Right forelimb (tissue), 1 donor: Measurements from ENCODE around the gene TRIP6.
"Not testable (repeated sequence)": the region's sequence is repeated elsewhere in the genome, so short reads cannot be mapped to it uniquely, and the experiment has no call there.

ENCODE experiments used
- DNase-seq: peaks from one replicate; pipeline ENCODE4 v3.0.0-alpha.2; 2018

Gene TRIP6

DNA sequence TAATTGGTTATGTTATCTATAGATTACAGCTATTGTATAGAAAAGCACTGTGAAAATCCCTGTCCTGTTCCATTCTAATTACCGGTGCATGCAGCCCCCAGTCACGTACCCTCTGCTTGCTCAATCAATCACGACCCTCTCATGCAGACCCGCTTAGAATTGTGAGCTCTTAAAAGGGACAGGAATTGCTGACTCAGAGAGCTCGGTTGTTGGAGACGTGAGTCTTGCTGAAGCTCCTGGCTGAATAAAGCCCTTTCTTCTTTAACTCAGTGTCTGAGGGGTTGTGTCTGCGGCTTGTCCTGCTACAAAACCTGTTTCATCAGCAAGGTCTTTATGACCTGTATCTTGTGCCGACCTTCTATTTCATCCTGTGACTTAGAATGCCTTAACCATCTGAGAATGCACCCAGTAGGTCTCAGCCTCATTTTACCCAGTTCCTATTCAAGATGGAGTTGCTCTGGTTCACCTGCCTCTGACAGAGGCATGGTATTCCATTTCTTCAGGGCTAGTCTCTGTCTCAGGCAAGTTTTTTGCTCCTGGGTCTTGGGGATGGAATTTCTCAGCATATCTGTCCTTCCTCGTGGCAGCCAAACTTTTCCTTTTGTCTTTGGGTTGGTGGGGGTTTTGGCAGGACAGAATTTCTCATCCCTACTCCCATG lies 52.7 kb downstream of the TRIP6 start:
- DNase-seq = not testable (repeated sequence)

DNA sequence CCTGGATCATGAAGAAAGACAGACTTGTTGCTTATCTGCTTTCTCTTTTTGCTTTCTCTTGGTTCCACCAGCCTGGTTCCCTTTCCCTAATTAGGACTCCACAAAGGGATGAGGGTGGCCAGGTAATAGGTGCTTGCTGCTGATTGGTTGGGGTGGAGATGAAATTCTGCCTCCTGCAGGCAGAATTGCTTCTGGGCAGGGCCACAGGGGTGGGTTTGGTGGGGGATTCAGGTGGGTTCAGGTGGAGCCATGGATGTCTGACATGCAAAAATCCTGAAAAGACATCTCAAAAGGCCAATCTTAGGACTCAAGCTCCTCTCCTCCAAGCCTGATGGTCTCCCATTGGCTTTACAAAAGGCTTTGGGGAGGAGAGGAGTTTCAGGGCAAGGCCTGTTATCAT lies 53.9 kb downstream of the TRIP6 start:
- no peak for DNase-seq
